Memory B cell (primary cell): ENCODE data around the gene BARHL2.

ENCODE experiments used
- ATAC-seq: fragments of 150-1000 bp; cut with Tn5 transposase; 2 replicates; pipeline ENCODE4 v1.10.0; 2021; ENCODE audit warnings: low read depth, mild to moderate bottlenecking, moderate library complexity
- DNase-seq, 2 donors: peaks; one replicate each; pipeline ENCODE4 v3.0.0; 2022; ENCODE audit warnings: low spot score in 2 of 2
- H3K27ac Mint-ChIP-seq: one replicate; pipeline ENCODE4 v1.8.0; 2022; ENCODE audit warnings: mild to moderate bottlenecking, moderate library complexity, mixed read lengths
- H3K27me3 Mint-ChIP-seq: one replicate; pipeline ENCODE4 v1.8.0; 2022; ENCODE audit warnings: mixed read lengths
- H3K36me3 Mint-ChIP-seq: one replicate; pipeline ENCODE4 v1.8.0; 2022; ENCODE audit warnings: mild to moderate bottlenecking, mixed read lengths
- H3K4me1 Mint-ChIP-seq: one replicate; pipeline ENCODE4 v1.8.0; 2022; ENCODE audit warnings: mixed read lengths
- H3K4me3 Mint-ChIP-seq: one replicate; pipeline ENCODE4 v1.8.0; 2022; ENCODE audit warnings: mild to moderate bottlenecking, moderate library complexity, mixed read lengths
- H3K9me3 Mint-ChIP-seq: one replicate; pipeline ENCODE4 v1.8.0; 2022; ENCODE audit warnings: mixed read lengths

Gene BARHL2

DNA sequence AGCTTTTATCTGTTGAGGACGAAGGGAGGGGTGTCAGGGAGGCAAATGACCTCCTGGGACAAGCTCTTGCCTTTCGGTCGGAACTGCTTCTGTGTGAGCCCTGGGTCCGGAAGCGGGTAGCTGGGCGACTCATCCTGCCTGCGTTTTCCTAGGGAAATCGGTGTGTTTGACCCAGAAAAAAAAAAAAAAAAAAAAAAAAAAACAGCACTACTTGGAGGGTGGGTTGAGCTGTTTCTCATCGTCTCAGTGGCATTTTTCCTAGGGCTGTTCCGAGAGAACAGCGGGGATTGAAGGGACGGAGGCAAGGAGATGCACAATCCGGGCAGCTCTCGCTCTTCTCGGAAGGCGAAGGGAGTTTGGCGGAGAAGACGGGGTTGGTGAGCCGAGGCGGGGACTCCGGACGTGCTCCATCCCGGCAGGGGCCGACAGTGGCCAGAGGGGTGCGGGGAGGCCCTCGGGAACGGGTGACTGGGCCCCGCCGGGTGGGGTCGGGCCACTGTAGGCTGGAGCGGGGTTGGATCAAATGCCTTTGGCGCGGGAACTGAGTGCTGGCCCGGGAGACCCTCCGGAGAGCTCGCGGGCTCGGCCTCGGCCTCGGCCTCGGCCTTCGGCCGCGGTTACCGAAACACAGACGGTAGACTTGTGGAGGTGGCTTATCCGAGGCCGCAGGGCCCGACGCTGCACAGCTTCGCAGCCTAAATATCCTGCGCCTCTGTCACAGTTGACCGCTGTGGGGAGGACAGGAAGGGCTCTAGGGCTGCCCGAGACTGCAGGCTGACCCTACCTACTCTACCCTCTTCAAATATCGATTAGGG is 2.4 kb upstream of the BARHL2 start:
- H3K27ac Mint-ChIP-seq, result peak overlapping the region; percentile 62
- peaks cover 4% of the 10 kb centered on the region for H3K9me3 Mint-ChIP-seq
- H3K27me3 Mint-ChIP-seq, result peaks cover 44% of the 10 kb centered on the region
- DNase-seq, result no peak
- peaks cover 8% of the 10 kb centered on the region for H3K4me1 Mint-ChIP-seq
- no peak for ATAC-seq
- peaks cover 10% of the 10 kb centered on the region for H3K36me3 Mint-ChIP-seq
- H3K4me3 Mint-ChIP-seq, result no peak overlapping the region

DNA sequence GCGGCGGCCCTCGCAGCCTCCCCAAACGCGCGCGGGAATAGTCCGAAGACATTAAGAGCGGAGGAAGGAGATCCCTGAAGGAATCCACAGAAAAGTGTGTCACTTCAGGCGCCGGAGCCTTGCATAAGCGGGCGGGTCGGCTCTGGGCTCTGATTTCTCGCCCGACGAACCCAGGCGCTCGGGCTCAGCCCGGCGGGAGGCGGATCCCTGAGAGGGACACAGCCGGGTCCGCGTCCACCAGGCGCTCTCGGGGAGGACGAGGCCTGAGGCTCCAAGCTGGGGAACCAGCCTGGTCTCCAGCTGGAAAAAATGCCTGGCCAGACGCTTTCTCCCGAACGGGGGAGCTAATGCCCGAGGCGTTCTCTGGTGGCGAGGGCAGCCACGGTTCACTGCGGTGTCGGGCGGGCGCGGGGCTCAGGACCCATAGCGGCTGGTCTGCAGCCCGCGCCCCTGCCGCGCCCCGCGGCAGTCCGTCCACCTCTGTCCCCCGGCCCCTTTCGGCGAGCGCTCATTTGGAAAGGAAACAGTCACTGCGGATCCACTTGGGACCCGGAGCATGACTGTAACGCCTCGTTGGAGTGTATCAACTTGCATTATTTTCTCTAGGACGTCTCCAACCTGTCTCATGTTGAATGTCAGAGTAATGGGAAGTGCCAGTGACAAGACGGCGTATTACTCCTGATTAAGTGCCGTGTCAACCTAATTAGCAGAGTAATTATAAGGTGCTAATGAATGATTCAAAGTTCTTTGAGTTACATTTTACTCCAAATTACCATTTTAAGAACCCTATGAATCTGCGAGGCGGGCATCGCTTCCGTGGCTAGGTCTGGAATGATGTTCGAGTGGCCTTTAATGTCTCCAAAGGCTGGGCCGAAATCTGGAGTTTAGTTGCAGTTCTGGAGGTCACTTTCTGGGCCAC is 1.6 kb upstream of the BARHL2 start:
- Mint-ChIP-seq H3K27ac (peak overlapping the region; percentile 62), H3K4me3 (no peak overlapping the region)

DNA sequence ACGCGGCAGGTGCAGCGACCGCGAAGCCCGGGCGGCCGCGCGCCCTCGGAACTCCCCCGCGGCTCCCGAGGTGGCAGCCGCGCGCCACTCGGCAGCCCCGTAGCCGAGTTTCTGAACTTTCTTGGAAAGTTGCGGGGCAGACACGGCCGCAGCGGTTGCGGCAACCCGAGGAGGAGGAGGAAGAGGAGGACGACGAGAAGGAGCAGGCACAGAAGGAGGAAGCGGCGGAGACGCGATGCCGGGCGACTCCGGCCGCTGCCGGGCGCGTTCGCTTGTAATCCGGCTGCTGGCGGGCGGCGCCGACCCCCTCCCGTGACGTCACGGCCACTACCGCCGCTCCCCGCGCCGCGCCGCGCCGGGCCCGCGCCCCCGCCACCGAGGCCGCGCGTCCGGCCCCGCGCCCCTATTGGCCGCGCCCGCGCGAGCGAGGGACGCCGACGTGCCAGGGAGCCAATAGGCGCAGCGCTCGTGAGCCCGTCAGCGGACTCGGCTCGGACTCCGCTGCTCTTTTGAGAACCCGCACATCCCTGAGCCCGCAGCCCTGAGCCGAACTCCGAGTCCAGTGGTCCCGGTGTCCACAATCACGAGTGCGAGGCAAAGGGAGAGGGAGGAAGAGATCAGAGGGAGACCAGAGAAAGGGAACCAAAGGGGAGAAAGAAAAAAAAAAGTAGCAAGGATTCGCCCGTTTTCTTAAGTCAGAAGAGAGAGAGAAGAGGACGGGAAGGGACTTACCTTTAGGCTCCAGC is 736 bp upstream of the BARHL2 start:
- peak overlapping the region; percentile 38 for H3K27ac Mint-ChIP-seq
- peaks cover 6% of the 10 kb centered on the region for H3K36me3 Mint-ChIP-seq
- H3K9me3 Mint-ChIP-seq, result peaks cover 1% of the 10 kb centered on the region
- peaks cover 44% of the 10 kb centered on the region for H3K27me3 Mint-ChIP-seq
- ATAC-seq, result no peak
- no peak for DNase-seq
- H3K4me3 Mint-ChIP-seq, result peak overlapping the region; percentile 53
- H3K4me1 Mint-ChIP-seq, result peaks cover 4% of the 10 kb centered on the region

More for the DNA sequence above, 1.6 kb upstream of the BARHL2 start:
- ATAC-seq (no peak), DNase-seq (no peak)
- peaks cover 1% of the 10 kb centered on the region for H3K9me3 Mint-ChIP-seq
- H3K36me3 Mint-ChIP-seq, result peaks cover 8% of the 10 kb centered on the region
- H3K27me3 Mint-ChIP-seq, result peaks cover 44% of the 10 kb centered on the region
- peaks cover 9% of the 10 kb centered on the region for H3K4me1 Mint-ChIP-seq

- DNase-seq, result no peak
- Mint-ChIP-seq H3K4me3 (no peak overlapping the region), H3K27ac (peak overlapping the region; percentile 83), H3K36me3 (peaks cover 6% of the 10 kb centered on the region), H3K4me1 (peaks cover 4% of the 10 kb centered on the region), H3K9me3 (peaks cover 1% of the 10 kb centered on the region), H3K27me3 (peaks cover 45% of the 10 kb centered on the region)
- ATAC-seq, result no peak
These were observed 208 bp upstream of the BARHL2 start for GRCh38 chr1:90717356-90717664.

GRCh38 chr1:90716243-90716551 is 905 bp downstream of the BARHL2 start:
- ATAC-seq (no peak), DNase-seq (no peak)
- peaks cover 1% of the 10 kb centered on the region for H3K9me3 Mint-ChIP-seq
- H3K4me1 Mint-ChIP-seq, result peaks cover 4% of the 10 kb centered on the region
- peaks cover 6% of the 10 kb centered on the region for H3K36me3 Mint-ChIP-seq
- peak overlapping the region; percentile 83 for H3K27ac Mint-ChIP-seq
- H3K27me3 Mint-ChIP-seq, result peaks cover 40% of the 10 kb centered on the region
- H3K4me3 Mint-ChIP-seq, result no peak overlapping the region

GRCh38 chr1:90715309-90715708 is 1.8 kb downstream of the BARHL2 start:
- DNase-seq (no peak), ATAC-seq (no peak)
- H3K27ac Mint-ChIP-seq, result no peak overlapping the region
- H3K4me3 Mint-ChIP-seq, result no peak overlapping the region
- H3K36me3 Mint-ChIP-seq, result peaks cover 6% of the 10 kb centered on the region
- H3K9me3 Mint-ChIP-seq, result peaks cover 1% of the 10 kb centered on the region
- peaks cover 41% of the 10 kb centered on the region for H3K27me3 Mint-ChIP-seq
- H3K4me1 Mint-ChIP-seq, result peaks cover 4% of the 10 kb centered on the region

- H3K4me3 Mint-ChIP-seq, result no peak overlapping the region
- DNase-seq (no peak), ATAC-seq (no peak)
- H3K27me3 Mint-ChIP-seq, result peaks cover 39% of the 10 kb centered on the region
- H3K4me1 Mint-ChIP-seq, result peaks cover 4% of the 10 kb centered on the region
- H3K9me3 Mint-ChIP-seq, result no peaks in the 10 kb centered on the region
- H3K36me3 Mint-ChIP-seq, result peaks cover 6% of the 10 kb centered on the region
- peak overlapping the region; percentile 9 for H3K27ac Mint-ChIP-seq
These were observed 2.6 kb downstream of the BARHL2 start for GRCh38 chr1:90714521-90714951.

GRCh38 chr1:90713741-90714509 is 3.2 kb downstream of the BARHL2 start:
- no peaks in the 10 kb centered on the region for H3K9me3 Mint-ChIP-seq
- H3K27ac Mint-ChIP-seq, result no peak overlapping the region
- DNase-seq (no peak), ATAC-seq (no peak)
- H3K4me3 Mint-ChIP-seq, result no peak overlapping the region
- H3K36me3 Mint-ChIP-seq, result peaks cover 5% of the 10 kb centered on the region
- peaks cover 4% of the 10 kb centered on the region for H3K4me1 Mint-ChIP-seq
- H3K27me3 Mint-ChIP-seq, result peaks cover 36% of the 10 kb centered on the region

- Mint-ChIP-seq H3K27me3 (peaks cover 33% of the 10 kb centered on the region), H3K4me3 (no peak overlapping the region), H3K9me3 (no peaks in the 10 kb centered on the region), H3K36me3 (peaks cover 3% of the 10 kb centered on the region), H3K27ac (no peak overlapping the region), H3K4me1 (peaks cover 3% of the 10 kb centered on the region)
- DNase-seq (no peak), ATAC-seq (no peak)
These were observed 4.0 kb downstream of the BARHL2 start for GRCh38 chr1:90712915-90713730.

GRCh38 chr1:90712153-90712856 is 4.8 kb downstream of the BARHL2 start:
- ATAC-seq, result no peak
- Mint-ChIP-seq H3K36me3 (peaks cover 2% of the 10 kb centered on the region), H3K27me3 (peaks cover 34% of the 10 kb centered on the region), H3K4me1 (peaks cover 2% of the 10 kb centered on the region), H3K27ac (no peak overlapping the region), H3K4me3 (no peak overlapping the region), H3K9me3 (no peaks in the 10 kb centered on the region)
- no peak for DNase-seq

DNA sequence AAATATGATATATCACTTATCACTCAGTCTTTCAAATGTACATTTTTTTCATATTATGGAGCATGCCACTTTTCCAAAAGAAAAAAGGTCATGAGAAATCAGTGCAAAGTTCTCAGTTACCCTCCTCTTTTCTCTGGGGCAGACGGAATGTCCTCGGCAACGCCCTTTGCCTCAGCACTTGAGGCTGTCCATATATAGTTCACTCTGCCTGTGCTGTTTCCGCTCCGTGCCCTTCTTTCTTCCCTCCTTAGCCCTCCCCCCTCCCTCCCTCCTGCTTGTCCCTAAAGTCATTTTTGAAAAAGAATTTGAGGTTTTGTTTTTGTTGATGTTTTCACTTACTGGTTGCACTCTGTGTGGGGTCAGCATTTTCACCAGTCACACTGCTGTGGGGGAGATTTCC is 5.4 kb downstream of the BARHL2 start:
- H3K4me1 Mint-ChIP-seq, result peaks cover 2% of the 10 kb centered on the region
- H3K4me3 Mint-ChIP-seq, result no peak overlapping the region
- peaks cover 34% of the 10 kb centered on the region for H3K27me3 Mint-ChIP-seq
- no peaks in the 10 kb centered on the region for H3K9me3 Mint-ChIP-seq
- no peak for ATAC-seq
- DNase-seq, result no peak
- peaks cover 2% of the 10 kb centered on the region for H3K36me3 Mint-ChIP-seq
- H3K27ac Mint-ChIP-seq, result no peak overlapping the region
